GM04504 (cell line): Measurements from ENCODE around the gene NUDT1.
"Not testable (repeated sequence)": the region's sequence is repeated elsewhere in the genome, so short reads cannot be mapped to it uniquely, and the experiment has no call there.

Source experiments
- DNase-seq: peaks from one replicate; pipeline ENCODE4 v3.0.0-alpha.2; 2012; ENCODE audit warnings: low read depth

The NUDT1 gene

GRCh38 chr7:2249744-2250323 is 7.8 kb downstream of the NUDT1 start:
- DNase-seq, result no peak

GRCh38 chr7:2251381-2251780 is 9.4 kb downstream of the NUDT1 start:
- no peak for DNase-seq

DNA sequence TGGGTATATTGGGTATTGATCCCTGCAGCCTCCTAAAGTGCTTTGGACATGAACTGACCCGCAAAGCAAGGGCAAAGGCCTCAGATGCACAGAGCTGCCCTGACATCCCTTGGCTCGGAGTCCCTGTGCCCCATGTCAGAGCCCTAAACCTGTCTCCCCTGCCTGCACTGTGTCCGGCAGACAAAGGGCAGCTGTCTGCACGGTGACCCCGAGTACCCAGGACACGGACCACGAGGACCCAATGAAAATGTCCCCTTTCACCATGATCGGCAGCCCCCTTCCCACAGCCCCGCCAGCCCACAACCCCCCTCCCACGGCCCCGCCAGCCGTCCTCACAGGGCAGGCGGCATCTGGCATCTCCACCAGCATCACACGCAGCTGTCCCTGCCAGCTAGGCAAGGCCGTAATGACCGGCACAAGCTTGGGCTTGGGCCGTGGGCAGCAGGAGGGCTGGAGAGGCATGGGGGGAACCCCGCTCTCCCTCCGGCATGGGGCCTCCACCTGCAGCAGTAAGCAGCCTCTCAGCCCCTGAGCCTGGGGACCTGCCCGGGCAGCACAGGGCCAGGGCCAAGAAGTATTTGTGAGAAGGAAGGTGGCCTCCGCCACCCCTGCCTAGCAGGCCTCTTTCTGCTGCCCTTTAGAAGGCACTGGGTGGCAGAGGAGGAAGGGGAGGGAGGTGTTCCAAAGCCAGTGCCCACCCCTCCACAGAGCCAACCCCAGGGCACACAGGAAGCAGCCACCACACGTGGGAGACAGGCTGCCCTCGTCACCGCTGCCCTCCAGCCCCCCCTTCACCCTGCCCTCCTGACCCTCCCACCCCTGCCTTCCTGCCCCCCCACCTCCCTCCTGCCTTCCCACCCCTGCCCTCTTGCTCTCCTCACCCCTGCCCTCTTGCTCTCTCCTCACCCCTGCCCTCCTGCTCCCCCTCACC is 10.1 kb downstream of the NUDT1 start:
- DNase-seq, result no peak

DNA sequence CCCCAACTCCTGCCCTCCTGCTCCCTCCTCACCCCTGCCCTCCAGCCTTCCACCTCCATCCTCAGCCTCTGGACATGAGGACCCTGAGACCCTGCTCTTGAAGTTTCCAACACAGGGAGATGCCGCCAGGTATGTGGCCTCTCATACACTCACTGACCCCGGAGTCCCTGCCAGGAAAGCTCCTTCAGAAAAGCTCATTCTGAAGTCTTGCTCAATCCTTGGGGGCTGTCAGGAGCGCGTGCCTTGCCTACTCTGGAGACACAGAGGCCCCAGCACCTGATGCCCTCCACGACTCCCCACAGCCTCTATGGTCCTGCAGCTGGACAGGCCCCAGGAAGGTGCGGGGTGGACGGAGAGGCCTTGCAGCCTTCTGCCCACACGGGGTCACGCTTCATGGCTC is 11.0 kb downstream of the NUDT1 start:
- DNase-seq, result no peak

DNA sequence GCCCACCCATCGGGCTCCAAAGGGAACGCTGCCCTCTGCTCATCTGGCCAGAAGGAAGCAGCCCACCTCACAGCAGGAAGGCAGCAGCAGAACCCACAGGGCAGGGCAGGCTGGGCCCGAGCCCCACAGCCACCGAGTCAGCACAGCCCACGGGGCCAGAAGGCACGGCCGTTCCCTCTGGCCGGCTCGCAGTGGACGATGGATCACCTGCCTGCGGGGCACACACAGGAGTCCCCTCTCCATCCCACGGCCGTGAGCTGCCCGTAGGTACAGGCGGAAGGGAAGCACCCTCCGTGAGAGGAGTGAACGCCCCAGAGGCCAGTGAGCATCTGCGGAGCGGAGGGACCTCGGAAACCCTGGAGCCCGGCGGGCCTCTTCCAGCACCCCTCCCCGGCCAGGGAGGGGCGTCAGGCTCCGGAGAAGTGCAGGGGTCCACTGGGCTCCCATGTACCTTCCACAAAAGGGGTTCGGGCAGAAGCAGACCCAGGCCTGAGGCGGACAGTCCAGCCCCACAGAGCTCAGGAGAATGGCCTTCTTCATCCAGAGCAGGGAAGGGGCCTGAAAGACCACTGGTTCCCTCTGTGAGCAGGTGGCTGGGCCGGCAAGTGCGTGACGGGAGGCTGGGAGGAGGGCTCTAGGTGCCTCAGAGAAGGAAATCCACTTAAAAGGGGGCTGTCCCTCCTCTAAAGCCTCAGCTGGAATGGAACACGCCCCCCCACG is 11.7 kb downstream of the NUDT1 start:
- DNase-seq, result no peak

DNA sequence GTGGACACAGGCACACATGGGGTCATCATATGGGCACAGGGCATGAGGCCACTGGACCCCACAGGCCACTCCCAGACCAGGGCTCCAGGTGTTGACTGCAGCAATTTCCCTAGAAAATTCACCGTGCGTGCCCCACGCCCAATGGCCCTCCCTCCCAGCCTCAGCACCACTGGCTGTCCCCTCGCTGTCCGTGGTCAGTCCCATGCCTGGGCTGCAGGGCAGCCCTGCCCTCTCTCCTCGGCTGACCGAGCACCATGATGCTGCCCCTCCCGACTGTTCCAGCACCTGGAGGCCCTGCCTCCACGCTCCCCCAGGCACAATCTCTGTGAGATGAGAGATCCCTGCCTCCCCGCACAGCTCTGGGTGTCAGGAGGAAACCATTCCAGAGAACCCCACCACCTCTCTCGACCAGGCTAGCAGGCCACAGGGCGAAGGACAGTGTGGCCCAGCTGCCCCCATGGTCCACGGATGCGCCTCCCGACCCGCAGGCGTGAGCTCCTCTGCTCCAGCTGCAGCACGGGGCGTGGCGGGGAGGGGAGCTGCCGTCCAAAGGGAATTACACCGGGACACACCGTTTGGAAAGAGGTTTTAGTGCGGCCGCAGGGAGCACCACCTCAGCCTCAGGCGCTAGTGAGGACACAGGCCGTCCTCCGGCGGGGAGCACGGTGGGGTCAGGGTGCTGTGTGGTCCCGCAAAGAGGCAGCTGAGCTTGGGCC is 12.6 kb downstream of the NUDT1 start:
- no peak for DNase-seq

DNA sequence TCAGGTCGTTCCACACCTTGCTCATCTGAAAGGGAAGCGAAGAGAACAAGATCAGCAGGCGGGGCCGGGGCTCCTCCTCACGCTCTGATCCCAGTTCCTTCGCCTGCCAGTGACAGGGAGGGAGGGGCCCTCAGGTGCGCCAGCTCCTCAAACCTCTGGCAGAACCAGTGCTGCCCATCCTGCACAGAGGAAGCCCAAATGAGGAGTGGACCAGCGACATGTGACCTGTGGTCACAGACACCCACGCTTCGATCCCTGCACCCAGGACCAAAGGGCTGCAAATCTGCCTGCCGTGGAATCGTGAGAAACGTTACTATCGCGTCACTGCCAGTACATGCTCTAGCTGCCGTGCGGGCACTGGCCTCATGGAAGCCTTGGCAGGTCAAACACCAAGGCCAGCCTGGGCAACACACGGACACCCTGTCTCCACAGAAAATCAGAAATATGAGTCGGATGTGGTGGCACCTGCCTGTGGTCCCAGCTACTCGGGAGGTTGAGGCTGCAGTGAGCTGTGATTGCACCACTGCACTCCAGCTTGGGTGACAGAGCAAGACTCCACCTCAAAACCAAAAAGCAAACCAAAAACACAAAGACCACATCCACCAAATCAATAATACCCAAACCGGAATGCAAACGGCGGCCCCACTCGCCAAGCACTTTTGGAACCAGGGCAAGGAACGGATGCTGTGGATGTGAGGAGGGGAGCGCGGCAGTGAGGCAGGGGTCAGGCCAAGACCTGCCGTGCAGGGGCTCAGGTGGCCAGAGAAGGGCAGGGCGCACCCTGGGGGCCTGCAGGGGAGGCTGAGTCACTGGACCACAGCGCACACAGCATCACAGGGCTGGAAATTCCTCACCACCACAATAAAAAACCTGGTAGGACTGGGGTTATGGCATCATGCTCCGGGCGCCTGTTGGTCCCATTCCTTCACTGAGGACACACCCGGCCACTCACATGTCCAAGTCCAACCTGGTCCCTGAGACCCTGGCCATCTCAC is 13.4 kb downstream of the NUDT1 start:
- no peak for DNase-seq

GRCh38 chr7:2256306-2257045 is 14.4 kb downstream of the NUDT1 start:
- no peak for DNase-seq

DNA sequence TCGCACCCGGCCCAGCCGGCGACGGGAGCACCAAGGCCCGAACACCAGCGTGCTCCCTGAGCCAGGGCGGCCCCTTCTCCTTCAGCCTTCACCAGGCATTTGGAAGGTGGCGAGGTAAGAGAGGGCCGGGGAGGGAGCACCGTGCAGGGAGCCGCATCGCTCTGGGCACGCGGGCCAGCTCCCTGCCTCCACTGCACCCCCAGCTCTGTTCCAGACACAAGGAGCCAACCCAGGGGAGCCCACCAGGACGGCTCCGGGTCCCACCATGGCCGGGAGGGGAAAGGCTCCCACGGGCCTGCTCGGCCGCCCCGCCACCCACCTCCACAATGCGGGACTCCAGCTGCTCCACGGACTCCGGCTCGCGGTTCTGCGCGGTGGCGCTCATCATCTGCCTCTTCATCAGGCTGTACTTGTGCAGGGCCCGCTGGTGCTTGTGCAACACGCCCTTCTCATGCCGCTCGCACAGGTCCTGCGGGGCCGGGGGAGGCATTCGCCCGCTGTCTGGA is 15.1 kb downstream of the NUDT1 start:
- no peak for DNase-seq

- no peak for DNase-seq
Observed at GRCh38 chr7:2257651-2258050, 15.6 kb downstream of the NUDT1 start.

GRCh38 chr7:2258661-2259365 is 16.8 kb downstream of the NUDT1 start:
- DNase-seq, result no peak

- DNase-seq, result no peak
Observed at GRCh38 chr7:2259480-2259879, 17.5 kb downstream of the NUDT1 start.

- no peak for DNase-seq
Observed at GRCh38 chr7:2260820-2261219, 18.8 kb downstream of the NUDT1 start.

DNA sequence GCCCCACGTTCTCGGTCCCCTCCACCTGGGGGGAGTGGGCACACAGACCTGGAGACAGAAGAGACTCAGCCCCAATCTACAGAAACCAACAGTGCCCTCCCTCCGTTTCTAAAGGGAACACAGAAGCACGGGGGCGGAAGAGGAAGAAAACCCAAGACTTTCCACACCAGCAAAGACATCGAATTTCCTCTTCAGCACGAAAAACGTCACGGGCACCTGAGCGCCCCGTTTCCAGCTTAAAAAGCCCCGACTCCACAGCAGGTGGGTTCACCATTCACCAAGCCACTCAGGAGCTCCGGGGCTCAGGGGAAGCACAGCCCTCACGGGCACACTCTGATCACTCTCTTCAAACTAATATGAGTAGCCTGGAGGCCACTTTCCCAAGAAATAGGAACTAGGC is 19.6 kb downstream of the NUDT1 start:
- no peak for DNase-seq

GRCh38 chr7:2263176-2263575 is 21.1 kb downstream of the NUDT1 start:
- DNase-seq, result no peak

GRCh38 chr7:2264158-2264557 is 22.1 kb downstream of the NUDT1 start:
- DNase-seq, result no peak

DNA sequence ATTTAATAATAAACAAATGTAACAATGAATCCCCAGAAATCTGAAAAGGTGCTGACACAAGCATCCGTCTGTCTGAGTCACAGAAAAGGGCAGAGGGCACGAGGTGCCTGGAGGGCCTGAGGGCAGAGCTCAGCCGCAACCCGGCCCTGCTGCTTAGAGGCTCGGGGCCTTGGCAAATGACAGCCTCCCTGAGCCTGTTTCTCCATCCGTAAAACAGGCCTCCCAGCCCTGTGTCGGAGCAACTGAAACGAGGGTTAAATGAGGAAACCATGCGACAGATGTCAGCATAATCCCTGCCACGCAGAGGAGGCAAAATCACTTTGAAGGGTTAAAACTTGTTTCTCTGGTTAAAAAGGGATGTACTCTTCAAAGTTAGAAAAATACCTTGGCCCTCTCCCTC is 24.9 kb downstream of the NUDT1 start:
- peak; percentile 38 for DNase-seq

DNA sequence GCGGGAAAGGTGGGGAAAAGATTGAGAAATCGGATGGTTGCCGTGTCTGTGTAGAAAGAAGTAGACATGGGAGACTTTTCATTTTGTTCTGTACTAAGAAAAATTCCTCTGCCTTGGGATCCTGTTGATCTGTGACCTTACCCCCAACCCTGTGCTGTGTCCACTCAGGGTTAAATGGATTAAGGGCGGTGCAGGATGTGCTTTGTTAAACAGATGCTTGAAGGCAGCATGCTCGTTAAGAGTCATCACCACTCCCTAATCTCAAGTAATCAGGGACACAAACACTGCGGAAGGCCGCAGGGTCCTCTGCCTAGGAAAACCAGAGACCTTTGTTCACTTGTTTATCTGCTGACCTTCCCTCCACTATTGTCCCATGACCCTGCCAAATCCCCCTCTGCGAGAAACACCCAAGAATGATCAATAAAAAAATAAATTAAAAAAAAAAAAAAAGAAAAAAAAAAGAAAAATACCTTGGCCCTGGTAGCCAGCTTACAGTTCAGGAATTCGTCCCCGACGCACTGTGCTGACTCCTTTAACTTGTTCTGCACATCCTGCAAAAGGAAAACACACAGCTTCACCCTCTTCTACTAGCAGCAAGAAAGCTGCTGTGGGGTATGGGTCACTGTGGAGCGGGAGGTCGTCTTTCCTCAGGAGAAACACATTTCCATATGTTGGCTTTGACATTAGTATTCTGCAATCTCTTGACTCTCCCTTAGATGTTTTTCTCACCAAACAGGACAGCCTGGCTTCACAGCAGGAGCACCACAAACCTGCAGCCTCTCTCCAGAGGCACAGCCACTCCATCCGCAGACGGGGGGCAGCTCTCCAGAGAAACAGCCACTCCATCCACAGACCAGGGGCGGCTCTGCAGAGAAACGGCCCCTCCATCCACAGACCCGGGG is 27.3 kb downstream of the NUDT1 start:
- DNase-seq, result not testable (repeated sequence)
